HepG2 (cell line): ENCODE measurements around the gene RABGAP1. TPM values are rescaled to one million over a fixed set of nuclear protein-coding genes. Genes with fewer than 3 reads are reported as not detected.
A peak's percentile ranks its signal among the peaks of the same experiment; 100 is the strongest.

Experiments used
- GABPA ChIP-seq, 2 experiments: IDR thresholded peaks; 2 replicates each; pipeline ENCODE4 v1.6.1; 2011 to 2016; ENCODE audit warnings: low read depth in 2 of 2, low read length in 1 of 2, missing biosample characterization in 1 of 2, missing genetic modification characterization in 1 of 2
- GLMP ChIP-seq: sonication (generic); formaldehyde crosslinking; IDR thresholded peaks from 2 replicates; pipeline ENCODE4 v1.9.0; 2021; ENCODE audit warnings: missing genetic modification reagents, mild to moderate bottlenecking, borderline replicate concordance
- GPBP1L1 ChIP-seq: sonication (generic); formaldehyde crosslinking; IDR thresholded peaks from 2 replicates; pipeline ENCODE4 v1.5.0; 2020; ENCODE audit warnings: mild to moderate bottlenecking, missing genetic modification reagents
- HHEX ChIP-seq: IDR thresholded peaks from 2 replicates; pipeline ENCODE4 v1.6.1; 2016; ENCODE audit warnings: control low read depth
- KDM6A ChIP-seq: IDR thresholded peaks from 2 replicates; pipeline ENCODE4 v1.6.1; 2016; ENCODE audit warnings: low read depth
- MYNN ChIP-seq: sonication (generic); formaldehyde crosslinking; IDR thresholded peaks from 2 replicates; pipeline ENCODE4 v1.4.0; 2020; ENCODE audit warnings: mild to moderate bottlenecking, low read depth, missing genetic modification reagents
- NR1H2 ChIP-seq: sonication (generic); formaldehyde crosslinking; IDR thresholded peaks from 2 replicates; pipeline ENCODE4 v1.8.1; 2022; ENCODE audit warnings: low read depth, missing genetic modification reagents, borderline replicate concordance
- NR2F6 ChIP-seq, 2 experiments: IDR thresholded peaks; 2 replicates each; pipeline ENCODE4 v1.6.1; 2016; ENCODE audit warnings: antibody characterized with exemption in 1 of 2, mild to moderate bottlenecking in 1 of 2
- STAT6 ChIP-seq: sonication (generic); formaldehyde crosslinking; IDR thresholded peaks from 2 replicates; pipeline ENCODE4 v1.4.0; 2020; ENCODE audit warnings: missing genetic modification reagents, mild to moderate bottlenecking, borderline replicate concordance
- TAF1 ChIP-seq: sonication (generic); formaldehyde crosslinking; IDR thresholded peaks from 2 replicates; pipeline ENCODE4 v1.4.0; 2020; ENCODE audit warnings: missing genetic modification reagents
- ZBTB14 ChIP-seq: sonication (generic); formaldehyde crosslinking; IDR thresholded peaks from 2 replicates; pipeline ENCODE4 v1.4.0; 2020; ENCODE audit warnings: missing genetic modification reagents
- ZBTB7B ChIP-seq: sonication (generic); formaldehyde crosslinking; IDR thresholded peaks from 2 replicates; pipeline ENCODE4 v1.4.0; 2020; ENCODE audit warnings: missing genetic modification reagents
- ZFP36L2 ChIP-seq: sonication (generic); formaldehyde crosslinking; IDR thresholded peaks from 2 replicates; pipeline ENCODE4 v1.4.0; 2020; ENCODE audit warnings: missing genetic modification reagents
- ZNF20 ChIP-seq: sonication (generic); formaldehyde crosslinking; IDR thresholded peaks from 2 replicates; pipeline ENCODE4 v1.4.0; 2020; ENCODE audit warnings: mild to moderate bottlenecking, moderate library complexity, missing genetic modification reagents
- ZNF30 ChIP-seq: sonication (generic); formaldehyde crosslinking; IDR thresholded peaks from 2 replicates; pipeline ENCODE4 v1.5.0; 2020; ENCODE audit warnings: mild to moderate bottlenecking, missing genetic modification reagents
- ZNF513 ChIP-seq: sonication (generic); formaldehyde crosslinking; conservative IDR thresholded peaks from 2 replicates; pipeline ENCODE4 v1.5.0; 2020; ENCODE audit warnings: missing genetic modification reagents
- ZNF674 ChIP-seq: sonication (generic); formaldehyde crosslinking; IDR thresholded peaks from 2 replicates; pipeline ENCODE4 v1.5.0; 2020; ENCODE audit warnings: low read depth, mild to moderate bottlenecking, missing genetic modification reagents
- ZNF703 ChIP-seq: sonication (generic); formaldehyde crosslinking; IDR thresholded peaks from 2 replicates; pipeline ENCODE4 v1.5.1; 2020; ENCODE audit warnings: missing genetic modification reagents, mild to moderate bottlenecking, moderate library complexity, borderline replicate concordance
- ZNF740 ChIP-seq: sonication (generic); formaldehyde crosslinking; IDR thresholded peaks from 2 replicates; pipeline ENCODE4 v1.4.0; 2020; ENCODE audit warnings: missing genetic modification reagents
- polyA plus RNA-seq, 8 experiments: library from polyadenylated mRNA; depleted of rRNA in 3 of 8; stranded (reverse) in 7 of 8; unstranded in 1 of 8; fragments of >200 nt; fragmentation: Illumina TruSeq in 4 of 8; extraction: Trizol in 4 of 8; gene quantifications; 2 replicates each; pipeline versions ENCODE4 v1.2.1 to v1.2.3, GENCODE V29; 2011 to 2016; ENCODE audit warnings: low read depth in 4 of 8, missing spikeins in 1 of 8, mixed read lengths in 1 of 8; ENCODE audit not compliant: insufficient read depth in 1 of 8
- total RNA-seq, 5 experiments: library from RNA; depleted of rRNA; stranded (reverse); fragments of >200 nt; fragmentation: Illumina TruSeq; extraction: Trizol; gene quantifications; 2 replicates each; pipeline ENCODE4 v1.2.3, GENCODE V29; 2016; ENCODE audit warnings: low read depth in 1 of 5

Gene RABGAP1
- total and polyA plus RNA-seq, 2 of the 13 experiments (the other 11 are each of a cell fraction or from before 2014, with no cell fraction given): 19.1 to 19.3 TPM

GRCh38 chr9:122904823-122905710, 35.8 kb upstream of the RABGAP1 start, which contains the start of gene RC3H2 (continued):
- TF ChIP-seq GLMP (no peak), ZNF674 (CRISPR knock-in tag) (peak; percentile 67; the same call in 1 of the 2 replicates), STAT6 (CRISPR knock-in tag) (no peak), ZNF703 (0 out of 2 replicates have a peak, but pooled peaks have one; percentile 28), ZFP36L2 (CRISPR knock-in tag) (no peak), TAF1 (peak; percentile 74; the same call in 1 of the 2 replicates), NR1H2 (CRISPR knock-in tag) (no peak), ZNF740 (CRISPR knock-in tag) (0 out of 2 replicates have a peak, but pooled peaks have one; percentile 32), GPBP1L1 (CRISPR knock-in tag) (no peak), ZBTB14 (no peak), ZBTB7B (CRISPR knock-in tag) (peak; percentile 39), ZNF30 (no peak), HHEX (no peak), MYNN (CRISPR knock-in tag) (no peak), NR2F6 (IDR thresholded peaks at IDR 0.05) (no peak), NR2F6 (CRISPR knock-in tag; IDR thresholded peaks at IDR 0.05) (no peak; the same call in 1 of the 2 replicates), ZNF513 (CRISPR knock-in tag) (no peak), KDM6A (CRISPR knock-in tag) (no peak), GABPA (IDR thresholded peaks at IDR 0.05; ENCODE audit: low read depth, low read length) (peak; percentile 42; the same call in 1 of the 2 replicates), GABPA (CRISPR knock-in tag; IDR thresholded peaks at IDR 0.05; ENCODE audit: low read depth) (peak; percentile 87), ZNF20 (CRISPR knock-in tag) (0 out of 2 replicates have a peak, but pooled peaks have one; percentile 64)
